A549 (cell line): Measurements from ENCODE around the gene PRKAR1B.

ENCODE experiments used
- CEBPB ChIP-seq, 2 experiments: fragments of >200 bp in 1 of 2; sonication (Bioruptor Twin) in 1 of 2; formaldehyde crosslinking in 1 of 2; IDR thresholded peaks; 2 replicates each; pipeline ENCODE4 v1.6.1; 2012 to 2016
- EP300 ChIP-seq, 2 experiments: fragments of >200 bp; sonication (Bioruptor Twin); formaldehyde crosslinking; IDR thresholded peaks; 2 replicates in 1 of 2; 3 replicates in 1 of 2; pipeline ENCODE4 v1.6.1; 2016 to 2017
- JUNB ChIP-seq: fragments of >200 bp; sonication (Bioruptor Twin); formaldehyde crosslinking; IDR thresholded peaks from 2 replicates; pipeline ENCODE4 v1.6.1; 2016
- POLR2A ChIP-seq: IDR thresholded peaks from 2 replicates; pipeline ENCODE4 v1.6.1; 2012; ENCODE audit warnings: mild to moderate bottlenecking, low read length
- SREBF2 ChIP-seq: fragments of 450-650 bp; IDR thresholded peaks from 2 replicates; pipeline ENCODE4 v1.6.1; 2014; ENCODE audit warnings: mild to moderate bottlenecking, moderate library complexity
- TF ChIP-seq, protein P1 (sequence below): fragments of >200 bp; sonication (Bioruptor Twin); formaldehyde crosslinking; IDR thresholded peaks from 3 replicates; pipeline ENCODE4 v1.5.1; 2016

DNA sequence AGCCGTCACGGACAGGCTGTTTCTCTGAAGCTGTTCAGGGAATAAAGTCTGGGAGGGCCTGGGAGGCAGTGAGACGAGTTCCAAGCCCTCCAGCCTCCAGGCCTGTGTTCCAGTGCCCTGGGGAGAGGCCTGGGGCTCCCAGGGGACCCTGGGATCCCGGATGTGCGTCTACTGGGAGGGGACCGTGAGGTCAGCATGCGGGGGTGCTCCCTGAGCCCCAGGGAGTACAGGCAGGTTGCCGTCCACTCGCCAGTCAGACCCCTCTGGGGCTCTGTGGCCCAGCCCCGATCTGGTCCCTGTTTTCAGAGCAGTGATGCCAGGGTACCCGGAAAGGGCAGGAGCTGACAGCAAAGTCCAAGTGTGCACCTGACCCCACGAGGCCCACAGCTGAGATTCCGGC lies 81.5 kb downstream of the PRKAR1B start:
- TF ChIP-seq, protein P1, sequence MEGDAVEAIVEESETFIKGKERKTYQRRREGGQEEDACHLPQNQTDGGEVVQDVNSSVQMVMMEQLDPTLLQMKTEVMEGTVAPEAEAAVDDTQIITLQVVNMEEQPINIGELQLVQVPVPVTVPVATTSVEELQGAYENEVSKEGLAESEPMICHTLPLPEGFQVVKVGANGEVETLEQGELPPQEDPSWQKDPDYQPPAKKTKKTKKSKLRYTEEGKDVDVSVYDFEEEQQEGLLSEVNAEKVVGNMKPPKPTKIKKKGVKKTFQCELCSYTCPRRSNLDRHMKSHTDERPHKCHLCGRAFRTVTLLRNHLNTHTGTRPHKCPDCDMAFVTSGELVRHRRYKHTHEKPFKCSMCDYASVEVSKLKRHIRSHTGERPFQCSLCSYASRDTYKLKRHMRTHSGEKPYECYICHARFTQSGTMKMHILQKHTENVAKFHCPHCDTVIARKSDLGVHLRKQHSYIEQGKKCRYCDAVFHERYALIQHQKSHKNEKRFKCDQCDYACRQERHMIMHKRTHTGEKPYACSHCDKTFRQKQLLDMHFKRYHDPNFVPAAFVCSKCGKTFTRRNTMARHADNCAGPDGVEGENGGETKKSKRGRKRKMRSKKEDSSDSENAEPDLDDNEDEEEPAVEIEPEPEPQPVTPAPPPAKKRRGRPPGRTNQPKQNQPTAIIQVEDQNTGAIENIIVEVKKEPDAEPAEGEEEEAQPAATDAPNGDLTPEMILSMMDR, result no peak
- TF ChIP-seq POLR2A, result no peak
- TF ChIP-seq JUNB, result no peak
- no peak for TF ChIP-seq EP300 (IDR thresholded peaks at IDR 0.05)
- TF ChIP-seq SREBF2, result no peak
- no peak for TF ChIP-seq CEBPB (IDR thresholded peaks at IDR 0.05)
